Endothelial cell of umbilical vein (primary cell): ENCODE data around the gene ITSN2.

ENCODE experiments used
- CTCF ChIP-seq, 2 donors: IDR thresholded peaks; 1 replicate in 1 of 2; 2 replicates in 1 of 2; pipeline ENCODE4 v1.5.1; 2011; ENCODE audit warnings: low read length in 2 of 2, mild to moderate bottlenecking in 2 of 2, moderate library complexity in 2 of 2, control low read depth in 1 of 2, inconsistent platforms in 1 of 2, low read depth in 1 of 2; ENCODE audit not compliant: insufficient read depth in 1 of 2; ENCODE audit errors: extremely low read depth in 1 of 2
- EZH2 ChIP-seq: IDR thresholded peaks from 2 replicates; pipeline ENCODE4 v1.6.1; 2012; ENCODE audit warnings: borderline replicate concordance, low read depth, mild to moderate bottlenecking, moderate library complexity, low read length, inconsistent platforms; ENCODE audit not compliant: severe bottlenecking
- POLR2A ChIP-seq: IDR thresholded peaks from 2 replicates; pipeline ENCODE4 v1.6.1; 2012; ENCODE audit warnings: low read depth, mild to moderate bottlenecking, control low read depth, low read length
- POLR2AphosphoS5 ChIP-seq: IDR thresholded peaks from 2 replicates; pipeline ENCODE4 v1.6.1; 2012; ENCODE audit warnings: low read depth, mild to moderate bottlenecking, control low read depth, low read length, moderate library complexity; ENCODE audit not compliant: insufficient read depth

GRCh38 chr2:24163186-24163585 is 197.2 kb downstream of the ITSN2 start:
- no peak for TF ChIP-seq EZH2
- no peak for TF ChIP-seq POLR2AphosphoS5
- TF ChIP-seq POLR2A, result no peak
- no peak for TF ChIP-seq CTCF (IDR thresholded peaks at IDR 0.05; ENCODE audit: extremely low read depth in 1 of 2, insufficient read depth in 1 of 2, low read depth in 1 of 2, low read length in 2 of 2)
